HG03558 (cell line): ENCODE results near the gene TLK2.

Source experiments
- ATAC-seq: cut with Tn5 transposase; IDR thresholded peaks from one replicate; pipeline ENCODE4 v1.9.1; 2021; ENCODE audit warnings: moderate number of reproducible peaks; ENCODE audit not compliant: unreplicated experiment; ENCODE audit errors: extremely low read depth

The TLK2 gene

GRCh38 chr17:62625184-62625869 is 146.7 kb downstream of the TLK2 start:
- ATAC-seq = no peak

GRCh38 chr17:62625870-62626200 is 147.2 kb downstream of the TLK2 start:
- no peak for ATAC-seq

- ATAC-seq = no peak
Observed at GRCh38 chr17:62626719-62627218, 148.1 kb downstream of the TLK2 start.

- no peak for ATAC-seq
Observed at GRCh38 chr17:62627219-62627903, 148.7 kb downstream of the TLK2 start, which contains the start of gene MRC2. MRC2 (plus strand) TSS chr17:62627670; CDS start chr17:62627803, 133 bp downstream.

GRCh38 chr17:62627904-62628633 is 149.4 kb downstream of the TLK2 start:
- ATAC-seq = no peak

- no peak for ATAC-seq
Observed at GRCh38 chr17:62628831-62629555, 150.4 kb downstream of the TLK2 start.

GRCh38 chr17:62629556-62630364 is 151.1 kb downstream of the TLK2 start:
- no peak for ATAC-seq

GRCh38 chr17:62630365-62631085 is 151.9 kb downstream of the TLK2 start:
- ATAC-seq = no peak

- ATAC-seq = no peak
Observed at GRCh38 chr17:62631086-62631935, 152.7 kb downstream of the TLK2 start.

- no peak for ATAC-seq
Observed at GRCh38 chr17:62631936-62632924, 153.6 kb downstream of the TLK2 start.

GRCh38 chr17:62637809-62638208 is 159.2 kb downstream of the TLK2 start:
- ATAC-seq = no peak

GRCh38 chr17:62641153-62641552 is 162.5 kb downstream of the TLK2 start:
- ATAC-seq = no peak

- ATAC-seq = no peak
Observed at GRCh38 chr17:62641951-62642350, 163.3 kb downstream of the TLK2 start.

GRCh38 chr17:62643496-62643895 is 164.9 kb downstream of the TLK2 start:
- ATAC-seq = no peak

- ATAC-seq = no peak
Observed at GRCh38 chr17:62644487-62645173, 166.0 kb downstream of the TLK2 start.

- no peak for ATAC-seq
Observed at GRCh38 chr17:62648251-62648955, 169.8 kb downstream of the TLK2 start.
